IMR-90 (cell line): Measurements from ENCODE around the gene B3GNT9. TPM values are rescaled to one million over a fixed set of nuclear protein-coding genes. Genes with fewer than 3 reads are reported as not detected.

ENCODE experiments used
- ATAC-seq: fragments of 200-7000 bp; cut with Tn5 transposase; 2 replicates; pipeline ENCODE4 v1.9.1; 2020; ENCODE audit warnings: low read depth, mild to moderate bottlenecking, moderate library complexity
- BruUV-seq: library from RNA; stranded (reverse); fragments of 400-500 nt; replicated peaks from 2 replicates; lab custom pipeline; 2021; lab: Mats Ljungman, UMichigan
- CTCF ChIA-PET: fragments of 300-600 bp; formaldehyde crosslinking; extraction: SDS; loops from one replicate; lab custom pipeline; 2021; ENCODE audit warnings: antibody characterized with exemption; lab: Yijun Ruan, JAX
- POLR2A ChIA-PET: fragments of 300-600 bp; sonication (Branson Sonifier 250); formaldehyde crosslinking; loops from one replicate; lab custom pipeline; 2022; ENCODE audit warnings: antibody characterized with exemption; ENCODE audit not compliant: unreplicated experiment; lab: Charles Lee
- DNase-seq: peaks from one replicate; pipeline ENCODE4 v3.0.0; 2013
- H2AFZ ChIP-seq: replicated peaks from 2 replicates; pipeline ENCODE3; 2013; ENCODE audit warnings: low read length, mild to moderate bottlenecking; ENCODE audit not compliant: poor library complexity
- H2AK5ac ChIP-seq: 2 replicates; pipeline ENCODE4 v1.6.1; 2013; ENCODE audit warnings: low read depth, low read length, inconsistent platforms
- H2AK9ac ChIP-seq: replicated peaks from 2 replicates; pipeline ENCODE3; 2013; ENCODE audit warnings: mild to moderate bottlenecking, low read depth, low read length, moderate library complexity; ENCODE audit not compliant: poor library complexity
- H2BK120ac ChIP-seq: 2 replicates; pipeline ENCODE4 v1.6.1; 2013; ENCODE audit warnings: low read depth, low read length, inconsistent platforms
- H2BK15ac ChIP-seq: 3 replicates; pipeline ENCODE4 v1.6.1; 2013; ENCODE audit warnings: low read depth, low read length, inconsistent platforms
- H2BK20ac ChIP-seq: 2 replicates; pipeline ENCODE4 v1.6.1; 2013; ENCODE audit warnings: low read depth, mild to moderate bottlenecking, inconsistent platforms, low read length, moderate library complexity
- H2BK5ac ChIP-seq: 2 replicates; pipeline ENCODE4 v1.6.1; 2013; ENCODE audit warnings: mild to moderate bottlenecking, low read depth, low read length, inconsistent platforms; ENCODE audit not compliant: poor library complexity, severe bottlenecking
- H3K14ac ChIP-seq: replicated peaks from 2 replicates; pipeline ENCODE4 v1.6.1; 2013; ENCODE audit warnings: low read depth, low read length, inconsistent platforms
- H3K18ac ChIP-seq: 2 replicates; pipeline ENCODE4 v1.6.1; 2013; ENCODE audit warnings: low read depth, low read length, control low read depth
- H3K23ac ChIP-seq: 2 replicates; pipeline ENCODE4 v1.6.1; 2013; ENCODE audit warnings: low read depth, low read length, inconsistent platforms
- H3K27ac ChIP-seq: 2 replicates; pipeline ENCODE4 v1.5.1; 2013; ENCODE audit warnings: mild to moderate bottlenecking, control low read depth, low read length; ENCODE audit not compliant: insufficient read depth
- H3K27me3 ChIP-seq: 2 replicates; pipeline ENCODE4 v1.6.1; 2013; ENCODE audit warnings: low read length; ENCODE audit not compliant: control insufficient read depth, insufficient read depth
- H3K36me3 ChIP-seq: 2 replicates; pipeline ENCODE4 v1.6.1; 2013; ENCODE audit warnings: low read length, mixed read lengths; ENCODE audit not compliant: control insufficient read depth, insufficient read depth
- H3K4ac ChIP-seq: 2 replicates; pipeline ENCODE4 v1.6.1; 2013; ENCODE audit warnings: low read depth, low read length, inconsistent platforms
- H3K4me1 ChIP-seq: 2 replicates; pipeline ENCODE4 v1.6.1; 2013; ENCODE audit warnings: low read length, mixed read lengths; ENCODE audit not compliant: control insufficient read depth, insufficient read depth
- H3K4me2 ChIP-seq: 2 replicates; pipeline ENCODE4 v1.6.1; 2013; ENCODE audit warnings: low read depth, mild to moderate bottlenecking, control low read depth, low read length, moderate library complexity
- H3K4me3 ChIP-seq: 2 replicates; pipeline ENCODE4 v1.5.1; 2013; ENCODE audit warnings: low read depth, mild to moderate bottlenecking, control low read depth, low read length, moderate library complexity; ENCODE audit not compliant: insufficient read depth
- H3K56ac ChIP-seq: 2 replicates; pipeline ENCODE4 v1.6.1; 2013; ENCODE audit warnings: low read length, inconsistent platforms; ENCODE audit not compliant: insufficient read depth; ENCODE audit errors: extremely low read depth
- H3K79me1 ChIP-seq, 2 experiments: 2 replicates each; pipeline ENCODE4 v1.6.1; 2013; ENCODE audit warnings: low read length in 2 of 2, inconsistent platforms in 1 of 2, low read depth in 1 of 2
- H3K9ac ChIP-seq: 2 replicates; pipeline ENCODE4 v1.6.1; 2013; ENCODE audit warnings: low read depth, low read length, control low read depth
- H3K9me1 ChIP-seq: 2 replicates; pipeline ENCODE4 v1.6.1; 2013; ENCODE audit warnings: low read length, inconsistent platforms; ENCODE audit not compliant: insufficient read depth
- H3K9me3 ChIP-seq: 2 replicates; pipeline ENCODE4 v1.6.1; 2013; ENCODE audit warnings: low read length; ENCODE audit not compliant: control insufficient read depth, insufficient read depth
- H4K20me1 ChIP-seq: 2 replicates; pipeline ENCODE4 v1.6.1; 2013; ENCODE audit warnings: low read length, inconsistent platforms; ENCODE audit not compliant: insufficient read depth
- H4K5ac ChIP-seq: 2 replicates; pipeline ENCODE4 v1.6.1; 2013; ENCODE audit warnings: mild to moderate bottlenecking, low read depth, low read length, control low read depth
- H4K8ac ChIP-seq, 2 experiments: 2 replicates each; pipeline ENCODE4 v1.6.1; 2013; ENCODE audit warnings: low read depth in 2 of 2, low read length in 2 of 2, control low read depth in 1 of 2, inconsistent platforms in 1 of 2
- H4K91ac ChIP-seq: 2 replicates; pipeline ENCODE4 v1.6.1; 2013; ENCODE audit warnings: low read depth, low read length, inconsistent platforms; ENCODE audit not compliant: insufficient read depth
- BHLHE40 ChIP-seq: fragments of 150-350 bp; IDR thresholded peaks from 2 replicates; pipeline ENCODE4 v1.6.1; 2016; ENCODE audit warnings: mild to moderate bottlenecking, low read depth, low read length
- CHD1 ChIP-seq: IDR thresholded peaks from 2 replicates; pipeline ENCODE4 v1.6.1; 2012; ENCODE audit warnings: low read depth, low read length, improper control_type of control experiment
- FOS ChIP-seq: fragments of 150-350 bp; IDR thresholded peaks from 2 replicates; pipeline ENCODE4 v1.6.1; 2016; ENCODE audit warnings: low read depth, low read length
- MAFK ChIP-seq: IDR thresholded peaks from 2 replicates; pipeline ENCODE4 v1.6.1; 2012; ENCODE audit warnings: low read depth, low read length, improper control_type of control experiment
- MAZ ChIP-seq: IDR thresholded peaks from 2 replicates; pipeline ENCODE4 v1.6.1; 2012; ENCODE audit warnings: low read depth, mild to moderate bottlenecking, low read length, improper control_type of control experiment, moderate library complexity, borderline replicate concordance
- POLR2A ChIP-seq: IDR thresholded peaks from 2 replicates; pipeline ENCODE4 v1.6.1; 2012; ENCODE audit warnings: mild to moderate bottlenecking, low read depth, low read length
- RAD21 ChIP-seq: IDR thresholded peaks from 2 replicates; pipeline ENCODE4 v1.6.1; 2012; ENCODE audit warnings: low read length, improper control_type of control experiment
- RCOR1 ChIP-seq: IDR thresholded peaks from 2 replicates; pipeline ENCODE4 v1.6.1; 2012; ENCODE audit warnings: mild to moderate bottlenecking, low read length, improper control_type of control experiment; ENCODE audit not compliant: insufficient replicate concordance
- SMC3 ChIP-seq: fragments of 150-350 bp; IDR thresholded peaks from 2 replicates; pipeline ENCODE4 v1.6.1; 2016; ENCODE audit warnings: low read depth, mild to moderate bottlenecking, antibody characterized with exemption, low read length, moderate library complexity
- WGBS, 2 experiments: methylation state at CpG; one replicate each; pipeline versions ENCODE4 v1.1.5 to v1.1.7; 2013; ENCODE audit warnings: missing lambda C conversion rate in 2 of 2; ENCODE audit not compliant: insufficient read length in 1 of 2; ENCODE audit errors: extremely low coverage in 2 of 2; 5-methylcytosine and 5-hydroxymethylcytosine counted together
- dilution Hi-C: fragments of 300-500 bp; cut with HindIII; formaldehyde crosslinking; loops from one replicate; pipeline ENCODE4 v1.14.3; 2018; ENCODE audit warnings: low sequenced_read_pairs; ENCODE audit not compliant: unreplicated experiment
- in situ Hi-C: fragments of 300-500 bp; cut with MboI; formaldehyde crosslinking; loops from 3 replicates; pipeline ENCODE4 v1.14.3; 2019; ENCODE audit warnings: low sequenced_read_pairs, inconsistent platforms, mixed read lengths
- intact Hi-C: fragments of 100-400 bp; cut with micrococcal nuclease; formaldehyde crosslinking; loops from 2 replicates; pipeline ENCODE4 v1.10.0; 2022
- polyA plus RNA-seq, 3 experiments: library from polyadenylated mRNA; depleted of rRNA; stranded (reverse); fragments of >200 nt; gene quantifications; 2 replicates each; pipeline ENCODE4 v1.2.3, GENCODE V29; 2012; ENCODE audit warnings: low replicate concordance in 1 of 3
- total RNA-seq: library from RNA; depleted of rRNA; stranded (reverse); fragments of >200 nt; gene quantifications from 2 replicates; pipeline ENCODE4 v1.2.3, GENCODE V29; 2012

The B3GNT9 gene
- total and polyA plus RNA-seq, 2 of the 4 experiments (the other 2 are of a cell fraction): 5.0 to 12.0 TPM

GRCh38 chr16:67120025-67120424 is 30.8 kb downstream of the B3GNT9 start:
- BruUV-seq: no TSS peak
- Histone ChIP-seq H3K18ac (no peak overlapping the region), H2BK20ac (no peak overlapping the region), H3K4me2 (no peak overlapping the region), H3K4ac (no peak overlapping the region), H4K8ac (no peak overlapping the region), H3K9me1 (peaks cover 18% of the 10 kb centered on the region), H2AK9ac (no peak overlapping the region), H3K14ac (no peak overlapping the region), H2AFZ (no peak overlapping the region), H3K79me1 (peaks cover 34 to 61% of the 10 kb centered on the region in 2 experiments), H4K5ac (no peak overlapping the region), H3K27ac (no peak overlapping the region), H4K20me1 (peaks cover 47% of the 10 kb centered on the region), H3K27me3 (no peaks in the 10 kb centered on the region), H3K23ac (no peak overlapping the region), H2BK120ac (no peak overlapping the region), H3K9me3 (no peaks in the 10 kb centered on the region), H2AK5ac (no peak overlapping the region), H3K9ac (no peak overlapping the region), H2BK15ac (no peak overlapping the region), H3K56ac (no peak overlapping the region), H3K36me3 (peaks cover 16% of the 10 kb centered on the region), H3K4me3 (no peak overlapping the region), H2BK5ac (no peak overlapping the region), H3K4me1 (peaks cover 5% of the 10 kb centered on the region), H4K91ac (no peak overlapping the region)
- peak; percentile 18 for DNase-seq
- dilution Hi-C loops (no loop called here), in situ Hi-C loops (no loop called here), intact Hi-C loops (no loop called here)
- TF ChIP-seq MAFK: no peak
- no peak for TF ChIP-seq MAZ
- no peak for TF ChIP-seq SMC3
- no peak for TF ChIP-seq CHD1
- TF ChIP-seq FOS: no peak
- TF ChIP-seq BHLHE40: no peak
- TF ChIP-seq RAD21: no peak
- no peak for TF ChIP-seq POLR2A
- TF ChIP-seq RCOR1: no peak
- WGBS, 2 experiments: 100% methylated on average over 1 of the region's 5 CpGs; no CpG with 5 or more reads in 1 of the 2 experiments
- ATAC-seq: no peak
- CTCF ChIA-PET: interaction anchor here (1.1 kb wide), 1 partner anchor 159 kb away, joined by 3 read pairs; the partner anchor contains the start of gene CES3
- POLR2A ChIA-PET: no interaction called here
